GM19240 (cell line): ENCODE measurements around the gene DLX1.

Source experiments
- DNase-seq: peaks from one replicate; pipeline ENCODE4 v3.0.0; 2011; ENCODE audit warnings: low spot score; ENCODE audit not compliant: insufficient read length

The DLX1 gene

DNA sequence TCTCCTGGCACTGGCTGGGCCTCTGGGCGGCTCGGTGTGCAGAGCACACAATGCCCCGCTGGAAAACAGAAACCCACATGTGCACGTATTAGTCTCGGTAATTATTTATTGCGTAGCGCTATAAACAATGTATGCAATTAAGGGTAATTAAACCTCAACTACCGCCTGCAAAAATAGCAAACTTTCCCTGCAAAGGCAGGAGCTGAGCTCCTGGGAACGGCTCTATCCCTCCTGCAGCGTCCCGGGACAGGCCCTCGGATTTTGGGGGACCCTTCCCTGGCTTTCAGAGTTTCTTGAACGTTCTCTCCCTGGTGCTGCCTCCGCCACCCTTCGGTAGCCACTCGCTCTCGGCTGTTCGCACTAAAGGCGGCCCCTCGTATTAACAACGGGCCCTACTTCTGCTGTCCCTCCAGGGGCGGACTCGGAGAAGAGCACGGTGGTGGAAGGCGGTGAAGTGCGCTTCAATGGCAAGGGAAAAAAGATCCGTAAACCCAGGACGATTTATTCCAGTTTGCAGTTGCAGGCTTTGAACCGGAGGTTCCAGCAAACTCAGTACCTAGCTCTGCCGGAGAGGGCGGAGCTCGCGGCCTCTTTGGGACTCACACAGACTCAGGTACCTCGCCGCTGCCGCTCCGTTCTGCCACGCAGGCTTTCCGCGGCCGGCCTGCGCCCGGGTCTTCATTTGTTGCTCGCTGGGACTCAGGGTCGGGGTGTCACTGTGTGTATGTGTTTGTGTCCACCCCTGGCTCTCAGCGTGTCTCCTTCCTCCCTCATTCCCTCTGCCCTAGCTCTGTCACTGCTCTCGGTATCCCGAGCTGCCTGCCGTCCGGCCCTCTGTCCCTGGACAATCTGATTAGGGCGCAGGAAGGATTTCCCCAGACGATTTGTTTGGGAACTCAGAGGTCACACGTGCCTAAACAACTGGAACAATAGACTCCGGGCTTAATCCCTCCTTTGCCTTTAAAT lies 1.2 kb downstream of the DLX1 start:
- DNase-seq = no peak

DNA sequence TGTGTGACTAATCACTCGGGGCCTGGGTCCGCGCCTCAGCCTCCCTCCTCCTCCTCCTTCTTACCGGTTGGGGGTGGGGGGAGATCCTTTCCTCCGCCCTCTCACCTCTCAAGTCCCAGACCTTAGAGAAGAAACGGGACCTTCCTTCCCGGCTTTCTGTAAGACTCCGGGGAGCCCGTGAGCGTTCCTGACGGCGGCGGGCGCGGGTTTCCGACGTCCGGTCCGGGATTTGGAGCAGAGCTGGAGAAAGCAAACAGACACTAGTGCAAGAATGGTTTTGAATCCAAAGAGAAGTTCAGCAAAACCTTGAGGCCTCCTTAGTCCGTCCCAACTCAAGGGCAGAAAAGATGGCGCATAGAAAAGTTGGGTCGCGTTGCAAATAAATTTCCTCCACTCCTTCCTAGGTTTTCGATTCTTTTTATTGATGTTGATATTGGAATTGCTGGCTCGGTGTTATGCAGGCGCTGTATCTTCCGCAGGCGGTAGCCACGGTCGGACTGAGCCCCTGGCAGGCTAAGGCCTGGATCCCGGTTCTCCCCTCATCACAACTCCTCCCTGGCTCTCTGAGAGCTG lies 2.0 kb downstream of the DLX1 start:
- DNase-seq = no peak

DNA sequence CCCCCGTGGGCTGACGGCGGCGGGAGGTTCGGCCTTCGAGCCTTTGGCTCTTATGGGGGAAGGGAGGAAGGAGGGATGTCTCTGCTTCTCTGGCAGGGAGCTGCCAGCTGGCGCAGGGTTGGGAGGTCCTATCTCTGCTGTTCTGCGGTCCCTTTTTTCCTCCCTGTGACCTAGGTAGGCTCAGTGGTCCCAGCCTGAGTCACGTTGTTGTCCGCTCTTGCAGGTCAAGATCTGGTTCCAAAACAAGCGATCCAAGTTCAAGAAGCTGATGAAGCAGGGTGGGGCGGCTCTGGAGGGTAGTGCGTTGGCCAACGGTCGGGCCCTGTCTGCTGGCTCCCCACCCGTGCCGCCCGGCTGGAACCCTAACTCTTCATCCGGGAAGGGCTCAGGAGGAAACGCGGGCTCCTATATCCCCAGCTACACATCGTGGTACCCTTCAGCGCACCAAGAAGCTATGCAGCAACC lies 2.5 kb downstream of the DLX1 start:
- no peak for DNase-seq

DNA sequence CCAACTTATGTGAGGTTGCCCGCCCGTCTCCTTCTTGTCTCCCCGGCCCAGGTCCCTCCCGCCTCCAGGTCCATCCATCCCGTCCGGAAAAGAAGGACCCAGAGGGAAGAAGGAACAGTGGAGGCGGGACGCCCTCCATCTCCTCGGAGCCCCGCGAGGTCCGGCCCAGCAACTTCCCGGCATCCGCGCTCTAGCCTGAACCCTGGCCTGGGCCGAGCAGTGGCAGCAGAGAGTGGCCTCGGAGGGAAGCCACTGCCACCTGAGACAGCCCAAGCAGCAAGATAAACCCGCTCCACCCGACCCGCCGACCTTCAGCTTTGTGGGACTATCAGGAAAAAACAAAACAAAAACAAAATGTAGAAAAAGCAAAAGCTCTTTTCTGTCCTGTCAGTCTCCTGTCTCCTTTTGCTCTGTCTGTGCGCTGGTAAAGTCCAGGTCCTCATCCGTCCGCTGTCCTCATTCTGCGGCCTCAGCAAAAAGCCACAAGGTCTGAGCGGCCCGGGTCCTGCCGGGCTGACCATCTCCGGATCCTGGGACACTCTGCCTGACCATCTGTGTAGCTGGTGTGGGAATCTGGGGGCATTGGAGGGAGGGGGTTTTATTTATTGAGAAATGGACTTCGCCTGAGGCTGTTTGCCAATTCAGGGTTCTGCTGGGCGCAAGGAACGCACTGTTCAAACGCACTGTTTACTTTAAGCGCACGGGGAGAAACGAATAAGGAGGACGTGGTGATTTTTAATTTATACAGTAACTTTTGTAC lies 3.1 kb downstream of the DLX1 start:
- no peak for DNase-seq

DNA sequence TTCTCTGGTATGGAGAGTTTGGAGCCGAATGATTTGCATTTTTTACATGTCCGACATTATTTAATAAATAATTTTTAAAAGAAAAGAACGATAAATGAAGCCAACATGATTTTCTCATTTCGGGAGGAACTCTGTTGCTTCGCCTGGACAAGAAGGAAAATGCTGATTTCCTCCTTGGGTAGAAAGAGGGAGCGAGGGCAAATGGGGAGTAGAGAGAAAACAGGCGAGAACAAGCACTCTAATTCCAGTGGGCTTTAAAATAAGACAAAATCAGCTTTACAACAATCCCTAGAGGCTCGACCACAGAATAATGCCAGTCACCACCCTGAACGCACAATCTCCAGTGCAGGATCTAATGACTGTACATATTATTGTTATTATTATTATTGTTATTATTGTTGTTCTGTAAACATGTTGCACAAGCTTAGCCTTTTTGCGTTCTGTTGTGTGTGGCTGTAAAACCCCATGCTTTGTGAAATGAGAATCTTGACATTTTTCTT lies 3.7 kb downstream of the DLX1 start:
- no peak for DNase-seq

DNA sequence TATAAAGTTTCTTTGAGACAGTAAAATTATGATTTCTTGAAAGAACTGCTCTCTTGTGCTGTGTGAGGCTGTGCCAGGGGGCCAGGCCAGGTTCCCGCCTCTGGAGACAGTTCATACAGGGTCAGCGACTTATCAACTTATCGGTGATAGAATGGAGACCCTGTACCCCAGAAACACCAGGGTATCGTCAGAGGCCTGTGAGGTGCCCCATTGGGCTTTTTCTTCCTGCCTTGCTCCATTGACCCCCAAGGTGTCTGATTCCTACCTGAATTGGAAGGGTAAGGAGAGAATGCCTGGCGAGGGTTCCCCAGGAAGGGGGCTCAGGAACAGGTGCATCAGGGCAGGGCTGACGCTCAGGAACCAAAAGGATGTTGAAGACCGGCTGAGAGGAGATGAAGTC lies 4.3 kb downstream of the DLX1 start:
- DNase-seq = no peak

DNA sequence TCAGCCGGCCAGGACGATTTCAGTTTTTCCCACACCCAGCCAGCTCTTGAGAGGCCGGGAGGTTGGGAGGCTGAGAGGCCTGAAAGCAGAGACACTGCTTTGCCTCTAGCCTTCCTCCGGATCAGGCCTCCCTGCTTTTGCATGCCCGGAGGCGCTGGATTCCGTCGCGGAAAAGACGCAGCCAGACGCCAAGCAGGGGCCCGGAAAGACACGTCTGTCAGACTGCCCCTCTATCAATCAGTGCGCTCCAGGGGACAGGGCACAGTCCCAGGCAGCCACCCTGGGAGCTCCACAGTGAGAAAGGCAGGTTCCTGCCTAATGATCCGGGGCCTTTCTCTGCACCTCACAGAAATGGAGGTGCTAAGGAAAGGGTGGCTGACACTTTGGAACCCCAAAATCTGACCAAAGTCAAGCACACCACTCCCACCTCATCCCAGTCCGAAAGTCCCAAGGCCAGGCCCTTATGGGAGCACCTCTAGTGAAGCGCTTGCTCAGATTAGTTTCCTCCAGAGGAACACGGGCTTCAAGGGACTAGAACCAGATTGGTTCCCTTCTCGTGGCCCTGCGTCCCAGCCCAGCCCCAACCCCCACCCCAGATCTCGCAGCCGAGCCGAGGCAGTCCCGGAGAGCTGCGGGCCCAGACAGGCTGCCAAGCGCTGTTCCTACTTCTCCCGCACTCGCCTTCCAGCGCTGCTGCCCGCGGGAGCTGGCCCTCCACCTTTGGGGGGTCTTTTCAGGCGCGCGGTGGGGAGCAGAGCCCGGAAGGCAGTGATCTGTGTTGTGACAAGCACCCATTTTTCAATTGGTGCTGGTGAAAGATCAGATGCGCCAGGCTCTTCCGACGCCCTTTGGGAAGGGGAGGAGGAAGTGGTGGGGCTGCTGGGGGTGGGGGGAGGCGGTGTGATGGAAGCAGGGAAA lies 5.0 kb downstream of the DLX1 start:
- no peak for DNase-seq

DNA sequence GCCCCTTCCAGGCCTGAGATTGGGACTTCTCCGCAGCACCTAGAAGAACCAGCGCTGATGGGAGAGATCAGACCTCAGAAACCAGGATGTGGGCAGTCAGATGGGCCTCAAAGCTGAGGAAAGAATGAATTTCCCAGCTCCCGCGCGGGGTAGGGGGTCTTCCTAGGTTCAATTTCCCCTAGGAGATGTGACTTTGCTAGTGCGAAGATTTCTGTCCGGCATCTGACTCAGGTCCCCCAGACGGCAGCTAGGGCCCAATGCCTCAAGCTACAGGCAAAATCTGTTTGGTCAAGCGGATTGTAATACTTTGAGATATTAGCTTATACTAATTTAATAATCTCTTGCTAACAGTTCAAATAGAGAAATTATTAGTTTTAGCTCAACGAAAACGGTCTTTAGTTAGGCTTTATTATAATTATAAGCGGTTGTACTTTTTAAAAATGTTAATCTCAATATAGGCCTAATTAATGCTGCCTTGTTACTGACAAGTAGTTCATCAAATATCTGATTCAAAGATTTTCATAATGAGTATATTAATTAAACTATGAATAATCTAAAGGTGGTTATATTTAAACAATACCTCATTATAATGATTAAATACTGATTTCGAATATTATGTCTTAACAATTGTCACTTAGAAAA lies 5.8 kb downstream of the DLX1 start:
- DNase-seq = no peak

DNA sequence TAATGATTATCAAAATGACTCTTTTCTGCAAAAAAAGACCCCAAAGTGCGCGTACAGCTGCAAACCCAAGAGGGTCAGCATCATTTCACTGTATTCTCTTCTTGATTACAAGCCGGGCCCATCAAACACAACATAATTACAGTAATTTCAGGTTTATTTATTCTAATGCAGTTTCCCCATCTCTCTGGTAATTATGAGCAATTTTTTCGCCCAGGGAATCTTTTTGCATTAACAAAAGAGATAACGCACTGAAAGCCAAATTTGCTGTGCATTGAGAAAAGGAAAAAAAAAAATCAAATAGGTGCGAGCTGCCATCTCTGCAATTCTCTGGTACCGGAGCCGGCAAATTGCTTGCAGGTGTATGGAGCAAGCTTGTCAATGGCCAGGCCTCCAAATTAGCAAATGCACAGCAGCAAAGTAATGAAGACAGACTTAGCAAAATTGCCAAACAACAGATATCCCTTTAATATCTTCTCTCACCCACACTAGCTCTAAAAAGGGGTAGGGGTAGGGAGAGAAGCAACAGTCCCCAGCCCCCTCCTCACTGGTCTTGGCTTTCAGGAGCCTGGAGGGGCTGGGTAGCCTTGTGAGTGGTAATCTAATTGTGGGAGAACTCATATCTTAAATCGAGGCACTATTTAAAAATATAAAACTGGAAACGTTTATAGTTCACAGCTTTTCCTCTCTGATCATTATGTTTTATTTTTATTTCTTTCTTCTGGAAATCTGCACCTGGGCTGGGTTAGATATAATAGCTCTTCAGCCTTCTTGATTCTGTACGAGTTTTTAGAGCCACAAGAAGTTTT lies 6.7 kb downstream of the DLX1 start:
- no peak for DNase-seq

DNA sequence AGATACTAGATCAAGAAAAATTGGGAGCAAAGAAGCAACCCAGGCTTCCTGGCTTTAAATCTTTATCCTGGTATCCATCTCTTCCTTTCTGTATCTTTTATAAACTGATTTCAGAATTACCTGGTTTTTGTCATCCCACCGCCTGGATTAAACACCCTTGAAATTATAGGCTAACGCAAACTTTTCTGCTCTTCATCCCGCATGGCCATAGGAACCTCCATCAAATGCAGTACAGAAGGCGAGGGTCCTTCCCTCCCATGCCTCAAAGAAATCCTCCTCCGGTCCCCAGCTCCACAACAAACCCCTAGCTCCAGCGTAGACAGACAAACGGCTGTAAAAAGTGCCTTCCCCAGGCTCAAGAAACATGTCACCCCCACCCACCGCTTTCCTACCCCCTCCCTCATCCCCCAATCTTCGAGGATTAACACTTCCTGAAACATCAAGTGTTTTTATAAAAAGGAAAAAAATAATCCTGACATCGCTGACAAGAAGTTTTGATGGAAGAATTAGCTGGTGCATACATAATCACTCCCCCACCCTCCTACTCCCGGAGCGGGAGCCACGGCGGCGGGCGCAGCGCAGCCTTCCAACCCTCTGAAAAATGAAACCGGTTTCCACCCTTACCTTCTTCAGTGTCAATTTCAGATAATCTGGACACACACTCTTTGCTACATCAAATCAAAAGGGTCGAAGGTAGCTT lies 7.6 kb downstream of the DLX1 start:
- no peak for DNase-seq

DNA sequence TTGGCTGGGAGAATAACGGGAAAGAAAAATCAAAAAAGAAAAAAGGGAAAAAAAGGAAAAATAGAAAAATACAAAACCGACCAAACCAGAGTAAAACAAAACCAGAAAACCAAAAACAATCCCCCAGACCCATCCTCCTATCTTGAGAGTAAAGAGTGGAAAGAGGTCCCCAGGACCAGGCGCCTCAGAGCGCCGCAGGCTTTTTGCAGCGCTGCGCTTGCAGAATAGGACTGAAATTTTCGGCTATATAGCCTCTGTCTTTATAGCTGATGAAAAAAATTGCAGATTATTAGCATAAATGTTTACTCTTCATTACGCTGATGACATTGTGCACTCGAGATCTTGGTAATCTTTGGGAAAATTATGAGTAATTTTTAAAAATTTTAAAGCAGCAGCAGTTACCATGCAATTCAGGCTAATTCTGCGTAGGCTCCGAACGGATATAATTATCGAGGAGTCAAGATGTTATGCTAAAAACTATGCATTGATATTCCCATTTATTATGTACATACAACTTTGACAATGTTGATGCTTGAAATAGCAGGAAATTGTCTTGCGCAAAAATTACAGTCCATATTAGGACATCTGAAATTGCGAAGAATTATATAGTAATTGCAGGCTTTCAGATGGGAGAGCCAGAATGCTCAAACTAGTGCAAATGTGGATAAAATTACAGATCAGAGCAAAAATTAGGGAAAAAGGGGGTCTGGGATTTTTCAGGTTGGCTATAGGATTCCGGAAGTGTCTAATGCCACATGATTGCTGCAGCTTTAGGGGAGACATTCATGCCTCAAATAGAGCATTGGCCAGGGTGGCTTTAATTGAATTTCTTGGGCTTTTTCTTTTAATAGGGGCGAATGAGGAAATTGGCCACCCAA lies 8.3 kb downstream of the DLX1 start:
- no peak for DNase-seq

DNA sequence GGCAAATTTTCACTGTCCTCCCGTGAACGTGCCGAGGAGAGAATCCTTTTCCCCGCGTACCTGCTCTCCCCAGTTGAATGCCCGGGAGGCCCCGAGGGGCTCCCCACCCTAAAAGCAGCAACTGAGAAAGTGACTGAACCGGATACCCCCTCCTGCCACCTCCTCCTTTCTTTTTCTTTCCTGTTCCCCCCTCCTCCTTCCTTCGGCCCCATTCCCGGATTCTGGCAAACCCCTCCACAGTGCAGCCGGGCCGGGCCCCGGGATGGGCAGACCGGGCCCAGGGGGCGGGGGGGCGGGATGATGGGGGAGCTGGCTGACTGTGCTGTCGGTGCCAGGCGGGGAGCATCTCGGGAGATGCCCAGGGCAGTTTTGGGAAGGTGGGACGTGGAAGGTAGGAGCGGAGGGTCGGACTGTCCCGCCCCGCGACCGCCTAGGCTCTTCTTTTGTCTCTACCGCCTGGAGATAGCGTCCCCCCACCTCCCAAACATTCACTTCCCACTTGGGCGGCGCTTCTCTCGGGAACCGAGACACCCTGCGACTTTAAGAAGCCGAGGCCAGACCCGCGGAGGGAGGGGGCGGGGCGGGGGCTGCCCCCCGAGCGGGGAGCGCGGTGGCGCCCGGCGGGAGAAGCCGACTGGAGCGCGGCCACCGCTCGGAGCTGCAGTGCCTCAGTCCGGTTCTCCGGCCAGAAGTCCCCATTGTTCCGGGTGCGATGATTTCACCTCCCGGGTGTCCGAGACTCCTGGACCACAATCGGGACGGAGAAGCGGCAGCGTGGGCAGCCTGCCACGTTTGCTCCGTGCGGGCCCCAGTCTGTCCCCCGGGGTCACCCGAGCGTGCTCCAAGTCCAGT lies 9.2 kb downstream of the DLX1 start:
- DNase-seq = no peak

DNA sequence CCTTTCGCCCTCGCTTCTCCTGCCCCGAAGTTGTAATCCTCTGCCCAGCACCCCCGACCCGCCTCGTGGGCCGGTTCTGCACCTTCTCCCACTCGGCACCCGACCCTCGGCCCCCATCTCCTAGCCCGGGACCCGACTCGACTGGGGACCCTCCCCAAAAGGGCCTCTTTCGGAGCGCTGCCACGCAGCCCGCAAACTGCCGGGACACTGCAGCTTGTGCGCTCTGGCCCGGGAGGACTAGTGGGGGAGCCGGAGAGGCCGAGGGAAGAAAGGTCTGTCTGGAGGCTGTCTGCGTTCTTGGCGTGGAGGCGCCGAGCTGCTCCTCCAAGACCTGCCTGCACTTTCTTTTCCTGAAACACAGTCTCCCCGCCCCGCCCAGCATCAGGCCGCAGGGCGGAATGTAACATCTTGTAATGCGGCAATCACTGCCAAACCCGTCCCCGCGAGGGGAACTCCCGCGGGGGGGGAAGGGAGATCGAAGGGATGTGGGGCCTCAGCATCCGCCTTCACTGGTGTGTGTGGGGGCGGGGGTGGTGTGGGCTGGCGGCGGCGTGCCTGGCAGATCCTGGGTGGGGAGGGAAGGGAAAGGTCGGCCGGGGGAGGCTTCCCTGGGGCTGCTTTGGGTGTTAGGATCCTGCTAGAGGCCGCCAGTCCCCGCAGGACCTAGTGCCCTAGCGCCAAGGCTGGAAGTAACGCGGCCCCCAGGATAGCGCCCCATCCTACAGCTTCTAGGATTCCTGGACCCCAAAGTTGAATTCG lies 10.0 kb downstream of the DLX1 start:
- no peak for DNase-seq

DNA sequence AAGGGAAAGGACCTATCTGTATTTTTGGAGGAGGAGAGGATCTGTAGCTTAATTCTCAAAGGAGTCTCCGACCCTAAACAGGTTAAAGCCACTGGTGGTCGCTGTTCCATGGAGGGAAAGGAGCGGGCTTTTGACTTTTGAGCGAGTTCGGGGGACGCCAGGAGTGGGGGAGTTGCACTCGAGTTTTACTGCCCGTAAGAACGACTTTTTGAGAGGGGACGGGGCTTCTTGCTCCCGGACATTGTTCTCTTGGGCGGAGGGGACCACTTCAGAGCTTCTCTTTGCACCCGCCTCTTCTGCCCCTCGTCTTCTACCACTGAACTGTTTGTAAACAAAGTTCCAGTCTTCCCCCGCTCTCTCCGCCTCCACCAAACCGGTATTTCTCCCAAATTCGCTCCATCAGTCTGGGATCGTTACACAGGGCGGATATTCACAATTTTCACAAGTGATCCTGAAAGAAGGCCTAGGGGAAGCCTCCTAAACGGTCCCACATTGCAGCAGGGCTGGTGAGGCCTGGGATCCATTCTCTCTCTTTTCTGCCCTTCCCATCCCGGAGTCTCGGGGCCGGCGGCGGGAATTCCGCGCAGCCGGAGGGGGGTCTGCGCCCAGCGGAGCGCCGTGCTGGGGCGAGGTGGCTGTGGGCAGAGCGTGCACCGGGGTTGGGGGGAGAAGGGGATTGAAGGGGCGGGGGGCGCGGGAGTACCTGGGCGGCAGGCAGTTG lies 10.8 kb downstream of the DLX1 start:
- no peak for DNase-seq
